Neural progenitor cell (in vitro differentiated cells): ENCODE results near the gene FABP7. TPM values are rescaled to one million over a fixed set of nuclear protein-coding genes. Genes with fewer than 3 reads are reported as not detected.

Experiments
- DNase-seq: peaks from one replicate; pipeline ENCODE4 v3.0.0-alpha.2; 2016; ENCODE audit warnings: low spot score
- H2AFZ ChIP-seq: fragments of 200-600 bp; sonication (generic); replicated peaks from 2 replicates; pipeline ENCODE4 v1.6.1; 2016; ENCODE audit warnings: antibody characterized with exemption
- H3F3A ChIP-seq: fragments of 200-600 bp; sonication (generic); 2 replicates; pipeline ENCODE4 v1.6.1; 2016; ENCODE audit warnings: antibody characterized with exemption, low read depth
- H3K27ac ChIP-seq: fragments of 200-600 bp; sonication (generic); 2 replicates; pipeline ENCODE4 v1.5.1; 2016; ENCODE audit warnings: mild to moderate bottlenecking
- H3K27me3 ChIP-seq: fragments of 200-600 bp; sonication (generic); 2 replicates; pipeline ENCODE4 v1.6.1; 2016; ENCODE audit warnings: mild to moderate bottlenecking, moderate library complexity
- H3K36me3 ChIP-seq: fragments of 200-600 bp; sonication (generic); 2 replicates; pipeline ENCODE4 v1.5.1; 2016
- H3K4me1 ChIP-seq: fragments of 200-600 bp; sonication (generic); 2 replicates; pipeline ENCODE4 v1.6.1; 2016; ENCODE audit warnings: mixed run types
- H3K4me2 ChIP-seq: fragments of 200-600 bp; sonication (generic); 2 replicates; pipeline ENCODE4 v1.6.1; 2016
- H3K4me3 ChIP-seq: fragments of 200-600 bp; sonication (generic); 2 replicates; pipeline ENCODE4 v1.5.1; 2016
- H3K79me2 ChIP-seq: fragments of 200-600 bp; sonication (generic); 2 replicates; pipeline ENCODE4 v1.6.1; 2016; ENCODE audit warnings: low read depth
- H3K9ac ChIP-seq: fragments of 200-600 bp; sonication (generic); 2 replicates; pipeline ENCODE4 v1.6.1; 2016
- H3K9me3 ChIP-seq: fragments of 200-600 bp; sonication (generic); 2 replicates; pipeline ENCODE4 v1.5.1; 2016; ENCODE audit warnings: low read depth
- H4K20me1 ChIP-seq: fragments of 200-600 bp; sonication (generic); 2 replicates; pipeline ENCODE4 v1.6.1; 2016; ENCODE audit warnings: low read depth
- H3K27ac Mint-ChIP-seq: 3 replicates; pipeline ENCODE4 v1.8.0; 2021; ENCODE audit warnings: mixed read lengths
- H3K27me3 Mint-ChIP-seq: 2 replicates; pipeline ENCODE4 v1.8.0; 2022; ENCODE audit warnings: low read depth, mild to moderate bottlenecking, inconsistent platforms, moderate library complexity, mixed read lengths; ENCODE audit not compliant: insufficient read depth
- H3K36me3 Mint-ChIP-seq: 3 replicates; pipeline ENCODE4 v1.8.0; 2021; ENCODE audit warnings: mixed read lengths
- H3K4me1 Mint-ChIP-seq: 3 replicates; pipeline ENCODE4 v1.8.0; 2021; ENCODE audit warnings: mixed read lengths
- H3K4me3 Mint-ChIP-seq: 3 replicates; pipeline ENCODE4 v1.8.0; 2021; ENCODE audit warnings: mild to moderate bottlenecking, moderate library complexity, mixed read lengths
- H3K9me3 Mint-ChIP-seq: 3 replicates; pipeline ENCODE4 v1.8.0; 2020; ENCODE audit warnings: mixed read lengths
- EZH2 ChIP-seq: fragments of 200-600 bp; sonication (generic); IDR thresholded peaks from 2 replicates; pipeline ENCODE4 v1.6.1; 2017; ENCODE audit warnings: antibody characterized with exemption, mild to moderate bottlenecking, moderate library complexity
- EZH2phosphoT487 ChIP-seq: fragments of 200-600 bp; sonication (generic); IDR thresholded peaks from 2 replicates; pipeline ENCODE4 v1.6.1; 2017; ENCODE audit warnings: antibody characterized with exemption
- total RNA-seq: library from RNA; depleted of rRNA; stranded (reverse); fragments of >200 nt; gene quantifications from 2 replicates; pipeline ENCODE4 v1.2.3, GENCODE V29; 2015; ENCODE audit warnings: low replicate concordance
- TF ChIP-seq, protein P1 (sequence below): fragments of 200-600 bp; sonication (generic); IDR thresholded peaks from 2 replicates; pipeline ENCODE4 v1.5.1; 2017; ENCODE audit warnings: antibody characterized with exemption, mild to moderate bottlenecking

The FABP7 gene
- total RNA-seq, 1 donor from 2014 or later: 58.2 TPM

DNA sequence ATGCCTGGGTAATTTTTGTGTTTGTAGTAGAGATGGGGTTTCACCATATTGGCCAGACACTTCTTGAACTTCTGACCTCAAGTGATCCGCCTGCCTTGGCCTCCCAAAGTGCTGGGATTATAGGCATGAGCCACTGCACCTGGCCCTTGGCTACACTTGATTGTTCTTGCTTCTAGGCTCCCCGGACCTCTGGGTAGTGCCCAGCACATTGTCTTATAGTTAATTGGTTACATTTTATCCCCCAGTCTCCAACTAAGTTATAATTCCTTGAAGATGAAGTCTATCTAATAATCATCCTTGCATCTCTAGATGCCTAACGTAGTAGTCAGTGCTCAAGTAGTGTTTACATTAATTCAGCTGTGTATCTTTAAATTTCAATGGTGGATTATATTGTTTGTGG, 21.4 kb downstream of the FABP7 start:
- Histone ChIP-seq H4K20me1 (no peaks in the 10 kb centered on the region), H3K9me3 (no peaks in the 10 kb centered on the region), H3K36me3 (no peaks in the 10 kb centered on the region), H3K27me3 (no peaks in the 10 kb centered on the region), H3K4me1 (peaks cover 8% of the 10 kb centered on the region), H3F3A (no peaks in the 10 kb centered on the region), H3K27ac (no peak overlapping the region), H2AFZ (no peak overlapping the region), H3K9ac (no peak overlapping the region), H3K79me2 (no peaks in the 10 kb centered on the region), H3K4me3 (no peak overlapping the region), H3K4me2 (no peak overlapping the region)
- peaks cover 2% of the 10 kb centered on the region for H3K36me3 Mint-ChIP-seq
- no peak overlapping the region for H3K27ac Mint-ChIP-seq
- no peaks in the 10 kb centered on the region for H3K9me3 Mint-ChIP-seq
- H3K27me3 Mint-ChIP-seq: no peaks in the 10 kb centered on the region
- TF ChIP-seq, protein P1, sequence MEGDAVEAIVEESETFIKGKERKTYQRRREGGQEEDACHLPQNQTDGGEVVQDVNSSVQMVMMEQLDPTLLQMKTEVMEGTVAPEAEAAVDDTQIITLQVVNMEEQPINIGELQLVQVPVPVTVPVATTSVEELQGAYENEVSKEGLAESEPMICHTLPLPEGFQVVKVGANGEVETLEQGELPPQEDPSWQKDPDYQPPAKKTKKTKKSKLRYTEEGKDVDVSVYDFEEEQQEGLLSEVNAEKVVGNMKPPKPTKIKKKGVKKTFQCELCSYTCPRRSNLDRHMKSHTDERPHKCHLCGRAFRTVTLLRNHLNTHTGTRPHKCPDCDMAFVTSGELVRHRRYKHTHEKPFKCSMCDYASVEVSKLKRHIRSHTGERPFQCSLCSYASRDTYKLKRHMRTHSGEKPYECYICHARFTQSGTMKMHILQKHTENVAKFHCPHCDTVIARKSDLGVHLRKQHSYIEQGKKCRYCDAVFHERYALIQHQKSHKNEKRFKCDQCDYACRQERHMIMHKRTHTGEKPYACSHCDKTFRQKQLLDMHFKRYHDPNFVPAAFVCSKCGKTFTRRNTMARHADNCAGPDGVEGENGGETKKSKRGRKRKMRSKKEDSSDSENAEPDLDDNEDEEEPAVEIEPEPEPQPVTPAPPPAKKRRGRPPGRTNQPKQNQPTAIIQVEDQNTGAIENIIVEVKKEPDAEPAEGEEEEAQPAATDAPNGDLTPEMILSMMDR: no peak
- TF ChIP-seq EZH2: no peak
- no peak for TF ChIP-seq EZH2phosphoT487
- no peak overlapping the region for H3K4me3 Mint-ChIP-seq
- H3K4me1 Mint-ChIP-seq: peaks cover 10% of the 10 kb centered on the region
- DNase-seq: no peak

DNA sequence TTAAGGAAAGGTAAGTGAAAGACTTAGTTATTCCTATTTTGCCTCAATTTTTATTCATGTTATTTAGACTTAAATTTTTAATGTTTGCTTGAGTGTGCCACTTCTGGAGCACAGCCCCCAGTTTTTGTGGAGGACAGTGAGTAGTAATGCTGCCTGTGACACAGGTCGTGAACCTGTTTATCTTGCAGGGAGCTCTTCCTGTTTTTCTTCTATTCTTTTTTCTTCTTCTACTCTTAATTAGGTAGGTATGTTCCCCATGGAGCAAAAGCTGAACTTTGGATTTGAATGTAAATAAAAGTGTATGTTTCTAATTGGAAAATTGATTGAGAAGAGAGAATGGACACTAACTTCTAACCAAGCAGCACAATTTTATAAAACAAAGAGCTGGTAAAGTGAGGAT, 21.9 kb downstream of the FABP7 start:
- no peaks in the 10 kb centered on the region for H3K27me3 ChIP-seq
- Mint-ChIP-seq H3K4me1 (peaks cover 10% of the 10 kb centered on the region), H3K27me3 (no peaks in the 10 kb centered on the region), H3K9me3 (no peaks in the 10 kb centered on the region), H3K36me3 (peaks cover 4% of the 10 kb centered on the region), H3K4me3 (no peak overlapping the region), H3K27ac (no peak overlapping the region)
- H3K79me2 ChIP-seq: no peaks in the 10 kb centered on the region
- H3K36me3 ChIP-seq: no peaks in the 10 kb centered on the region
- DNase-seq: no peak
- H3F3A ChIP-seq: no peaks in the 10 kb centered on the region
- H3K9me3 ChIP-seq: no peaks in the 10 kb centered on the region
- no peaks in the 10 kb centered on the region for H4K20me1 ChIP-seq
- no peak overlapping the region for H3K4me3 ChIP-seq
- no peak overlapping the region for H3K9ac ChIP-seq
- no peak overlapping the region for H3K27ac ChIP-seq
- H3K4me1 ChIP-seq: peaks cover 8% of the 10 kb centered on the region
- TF ChIP-seq EZH2phosphoT487 (no peak), EZH2 (no peak)
- TF ChIP-seq, protein P1: no peak
- H3K4me2 ChIP-seq: no peak overlapping the region
- no peak overlapping the region for H2AFZ ChIP-seq

DNA sequence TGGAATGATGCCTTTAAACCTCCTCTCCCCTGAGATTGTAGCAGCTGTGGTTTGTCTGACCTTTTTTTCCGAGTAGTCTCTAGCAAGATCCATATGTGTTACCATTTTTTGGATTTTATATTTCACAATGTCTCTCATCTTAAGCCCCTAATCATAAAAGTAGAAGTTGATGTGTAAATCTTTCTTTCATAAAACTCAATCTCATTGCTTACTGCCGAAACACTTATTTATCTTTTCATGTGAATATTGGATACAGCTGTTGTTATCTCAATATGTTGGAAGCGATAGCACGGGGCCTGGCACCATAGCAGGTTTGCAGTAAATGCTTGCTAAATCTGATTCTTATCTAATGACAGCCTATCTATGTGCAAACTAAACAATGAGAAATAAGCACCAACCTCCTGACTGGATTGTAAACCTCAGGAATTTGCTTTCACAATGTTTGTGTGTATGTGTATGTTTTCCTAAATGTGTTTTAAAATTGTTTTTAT, 23.7 kb downstream of the FABP7 start:
- Histone ChIP-seq H3F3A (no peaks in the 10 kb centered on the region), H3K9ac (no peak overlapping the region), H3K27ac (no peak overlapping the region), H3K4me2 (no peak overlapping the region), H2AFZ (no peak overlapping the region), H3K79me2 (no peaks in the 10 kb centered on the region), H3K27me3 (no peaks in the 10 kb centered on the region), H3K4me1 (peaks cover 8% of the 10 kb centered on the region), H3K9me3 (no peaks in the 10 kb centered on the region), H3K36me3 (no peaks in the 10 kb centered on the region), H4K20me1 (no peaks in the 10 kb centered on the region), H3K4me3 (no peak overlapping the region)
- Mint-ChIP-seq H3K4me1 (peaks cover 10% of the 10 kb centered on the region), H3K27me3 (no peaks in the 10 kb centered on the region), H3K27ac (no peak overlapping the region), H3K36me3 (peaks cover 3% of the 10 kb centered on the region), H3K9me3 (no peaks in the 10 kb centered on the region), H3K4me3 (no peak overlapping the region)
- no peak for DNase-seq
- TF ChIP-seq, protein P1: no peak
- TF ChIP-seq EZH2phosphoT487 (no peak), EZH2 (no peak)
